Measurements from ENCODE around the gene KAZN.

The KAZN gene

DNA sequence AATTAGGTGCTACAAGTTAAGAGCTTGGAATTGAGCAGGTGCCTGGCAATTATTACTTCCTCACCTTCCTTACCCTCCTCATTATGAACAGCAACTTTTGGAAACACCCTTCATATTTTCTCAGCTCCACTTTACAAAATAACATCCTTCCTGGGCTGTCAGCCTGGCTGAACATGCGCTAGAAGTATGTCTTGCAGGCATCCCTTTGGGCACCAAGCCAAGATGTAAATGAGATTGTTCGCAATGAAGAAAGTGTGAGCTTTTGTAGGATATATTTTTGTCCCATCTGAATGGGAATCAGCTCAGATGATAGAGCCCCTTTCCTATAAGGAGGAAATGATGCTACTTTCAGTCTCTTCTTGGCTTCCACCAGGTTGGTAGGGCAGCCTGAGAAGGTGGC is 245.9 kb downstream of the KAZN start:
- no peak for DNase-seq (ENCODE audit: low read depth in 2 of 2, low spot score in 1 of 2)

DNA sequence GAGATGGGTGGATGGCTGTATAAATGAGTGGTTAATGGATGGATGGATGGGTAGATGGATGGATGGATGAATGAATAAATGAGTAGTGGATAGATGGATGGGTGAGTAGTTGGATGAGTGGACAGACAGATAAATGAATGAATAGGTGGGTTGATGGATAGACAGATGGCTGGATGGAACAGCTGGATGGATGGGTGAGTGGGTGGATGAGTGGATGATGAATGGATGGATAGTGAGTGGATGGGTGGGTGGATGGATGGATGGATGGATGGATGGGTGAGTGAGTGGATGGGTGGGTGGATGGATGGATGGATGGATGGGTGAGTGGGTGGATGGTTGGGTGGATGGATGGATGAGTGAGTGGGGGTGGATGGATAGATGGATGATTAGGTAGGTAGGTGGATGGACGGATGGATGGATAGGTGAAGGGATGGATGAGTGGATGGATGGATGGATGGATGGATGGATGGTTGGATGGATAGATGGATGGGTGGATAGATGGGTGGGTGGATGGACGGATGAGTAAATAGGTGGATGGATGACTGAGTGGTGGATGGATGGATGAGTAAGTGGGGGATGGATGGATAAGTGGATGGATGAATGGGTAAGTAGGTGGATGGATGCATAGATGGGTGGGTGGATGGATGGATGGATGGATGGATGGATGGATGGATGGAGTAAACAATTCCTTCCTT is 246.6 kb downstream of the KAZN start:
- no peak for DNase-seq (ENCODE audit: low read depth in 2 of 2, low spot score in 1 of 2)

DNA sequence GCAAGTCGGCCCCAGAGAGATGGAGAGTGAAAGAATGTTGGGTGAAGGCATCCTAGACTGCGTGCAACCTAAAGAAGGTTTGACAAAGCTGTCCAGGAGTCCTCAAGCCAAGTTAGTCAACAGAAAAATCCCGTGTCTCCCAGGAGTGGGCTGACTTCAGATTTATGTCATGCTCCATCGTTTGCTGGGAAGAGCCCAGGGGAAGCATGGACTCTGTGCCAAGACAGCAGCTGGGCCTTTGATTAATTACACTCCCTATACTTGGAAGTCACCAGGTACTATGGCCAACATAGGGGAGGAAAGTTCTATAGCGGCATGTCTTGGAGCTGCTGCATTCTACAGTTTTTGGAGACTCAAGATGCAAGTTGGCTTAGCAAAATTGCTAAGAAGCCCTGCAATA is 247.4 kb downstream of the KAZN start:
- DNase-seq (ENCODE audit: low read depth in 2 of 2, low spot score in 1 of 2): no peak

DNA sequence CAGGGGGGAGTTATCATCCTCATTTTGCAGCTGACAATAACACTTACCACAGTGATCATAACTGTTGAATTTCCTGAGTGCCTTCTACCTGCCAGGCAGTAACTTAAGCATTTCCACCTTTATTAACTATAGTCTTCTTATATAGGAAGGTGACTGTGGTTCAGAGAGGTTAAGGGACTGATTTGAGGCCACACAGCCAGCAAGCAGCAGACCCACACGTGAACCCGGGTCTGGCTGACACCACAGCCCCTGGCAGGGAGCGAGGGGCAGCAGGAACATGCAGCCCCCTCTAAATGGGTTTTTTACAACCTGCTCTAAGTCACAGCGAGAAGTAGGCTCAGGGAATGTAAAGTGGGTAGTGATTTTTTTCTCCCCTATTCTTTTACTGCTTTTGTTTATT is 248.2 kb downstream of the KAZN start:
- DNase-seq (ENCODE audit: low read depth in 2 of 2, low spot score in 1 of 2): no peak

DNA sequence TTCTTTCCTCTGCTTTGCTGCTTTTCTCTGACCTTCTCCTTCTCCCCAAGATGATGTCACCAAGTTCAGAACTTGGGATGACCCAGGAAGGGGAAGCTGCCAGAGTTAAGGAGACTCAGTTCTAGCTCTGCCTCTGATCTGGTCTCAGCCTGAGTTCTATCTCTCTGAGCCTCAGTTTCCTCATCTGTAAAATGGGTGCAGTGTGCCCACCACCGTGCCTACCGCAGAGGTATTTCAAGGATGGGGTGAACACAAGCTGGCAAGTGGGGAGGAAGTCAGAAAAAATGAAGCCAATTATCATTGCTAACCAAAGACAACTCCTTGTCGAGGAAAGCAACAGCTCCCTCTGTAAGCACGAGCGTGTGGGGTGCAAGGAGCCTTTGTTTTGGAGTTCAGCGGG is 249.7 kb downstream of the KAZN start:
- DNase-seq (ENCODE audit: low read depth in 2 of 2, low spot score in 1 of 2): no peak

DNA sequence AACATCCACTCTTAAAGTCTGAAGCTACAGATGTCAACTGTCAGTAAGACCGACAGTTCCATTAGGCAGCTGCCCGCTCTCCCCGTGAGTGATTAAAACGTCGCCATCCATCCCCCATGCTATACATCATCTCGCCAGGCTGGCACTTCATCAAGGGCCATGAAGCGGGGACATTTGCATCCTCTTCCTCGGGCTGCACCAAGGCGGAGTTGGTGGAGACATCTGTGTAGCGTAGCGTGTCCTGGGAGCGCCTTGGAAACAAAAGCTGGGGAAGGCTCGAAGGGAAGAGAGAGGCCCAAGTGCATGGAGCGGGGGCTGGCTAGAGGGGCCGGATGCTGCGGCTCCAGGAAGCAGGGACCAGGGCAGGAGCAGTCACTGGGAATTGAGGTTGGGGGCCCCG is 250.1 kb downstream of the KAZN start:
- DNase-seq (ENCODE audit: low read depth in 2 of 2, low spot score in 1 of 2): no peak

DNA sequence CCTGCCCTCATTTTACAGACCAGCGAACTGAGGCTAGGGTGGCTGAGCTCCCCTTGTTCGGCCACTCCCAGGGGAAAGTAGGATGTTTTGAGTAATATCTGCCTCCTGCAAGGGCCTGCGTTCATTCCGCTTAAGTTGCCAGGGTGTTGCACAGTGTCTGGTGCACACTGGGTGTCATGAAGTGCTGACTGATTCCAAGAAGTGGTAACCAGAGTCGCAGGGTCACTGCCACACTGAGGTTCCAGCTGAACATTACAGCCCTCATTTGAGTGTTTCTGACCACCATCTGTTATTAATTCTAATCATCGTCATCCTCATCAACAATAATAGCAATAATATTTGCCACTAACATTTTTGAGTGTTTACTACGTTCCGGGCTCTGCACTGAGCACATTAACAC is 250.6 kb downstream of the KAZN start:
- no peak for DNase-seq (ENCODE audit: low read depth in 2 of 2, low spot score in 1 of 2)

DNA sequence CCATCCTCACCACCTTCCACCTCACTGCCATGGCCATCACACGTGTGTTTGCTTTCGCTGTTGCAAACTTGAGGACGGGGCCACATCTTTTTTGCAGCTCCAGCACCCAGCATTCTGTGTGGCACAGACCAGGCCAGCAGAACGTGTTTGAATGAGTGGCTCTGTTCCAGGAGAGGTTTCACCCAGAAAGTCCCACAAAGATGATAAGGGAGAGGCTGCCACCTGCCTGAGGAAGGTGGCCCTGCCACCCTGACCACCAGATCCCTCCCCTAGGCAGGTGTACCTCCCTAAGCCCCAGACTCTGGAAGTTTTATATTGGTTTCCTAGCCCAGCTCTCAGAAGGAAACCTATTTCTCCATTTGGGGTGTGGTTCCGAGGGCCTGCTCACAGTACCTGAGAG is 252.1 kb downstream of the KAZN start:
- DNase-seq (ENCODE audit: low read depth in 2 of 2, low spot score in 1 of 2): no peak

DNA sequence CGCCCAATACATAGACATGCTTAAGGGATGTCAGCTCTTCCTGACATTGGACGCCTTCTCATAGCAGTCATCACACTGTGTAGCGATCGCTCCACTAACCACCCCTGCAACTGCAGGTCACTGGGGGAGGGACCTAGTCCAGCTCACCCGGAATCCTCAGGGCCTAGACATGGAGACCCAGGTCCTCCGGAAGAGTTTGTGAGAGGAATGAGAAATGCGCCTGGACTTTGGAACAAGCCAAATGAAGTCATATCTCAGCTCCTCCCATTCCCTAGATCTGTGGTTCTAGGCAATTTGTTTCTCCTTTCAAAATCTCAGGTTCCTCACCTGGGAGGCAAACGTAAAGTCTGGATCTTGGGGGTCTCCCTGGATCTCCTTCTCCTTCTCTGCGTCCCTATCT is 253.3 kb downstream of the KAZN start:
- DNase-seq (ENCODE audit: low read depth in 2 of 2, low spot score in 1 of 2): no peak

DNA sequence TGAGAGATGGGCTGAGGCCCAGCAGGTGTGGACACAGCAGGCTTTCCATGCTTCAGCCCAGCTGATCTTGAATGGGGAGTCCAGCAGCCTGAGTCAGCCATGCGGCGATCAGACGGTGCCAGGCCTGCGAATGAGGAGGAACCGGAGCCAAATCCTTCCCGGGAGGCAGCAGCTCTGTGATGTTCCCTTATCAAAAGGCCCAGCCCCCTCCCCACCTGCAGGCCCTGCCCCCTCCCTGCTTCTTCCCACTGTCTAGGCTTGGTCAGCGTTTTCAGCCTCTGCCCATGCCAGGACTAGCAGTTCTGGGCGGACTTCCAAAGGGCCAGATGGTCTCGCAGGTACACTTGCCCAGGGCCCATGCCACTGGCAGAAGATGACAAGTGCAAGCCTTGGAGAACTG is 253.8 kb downstream of the KAZN start:
- no peak for DNase-seq (ENCODE audit: low read depth in 2 of 2, low spot score in 1 of 2)

DNA sequence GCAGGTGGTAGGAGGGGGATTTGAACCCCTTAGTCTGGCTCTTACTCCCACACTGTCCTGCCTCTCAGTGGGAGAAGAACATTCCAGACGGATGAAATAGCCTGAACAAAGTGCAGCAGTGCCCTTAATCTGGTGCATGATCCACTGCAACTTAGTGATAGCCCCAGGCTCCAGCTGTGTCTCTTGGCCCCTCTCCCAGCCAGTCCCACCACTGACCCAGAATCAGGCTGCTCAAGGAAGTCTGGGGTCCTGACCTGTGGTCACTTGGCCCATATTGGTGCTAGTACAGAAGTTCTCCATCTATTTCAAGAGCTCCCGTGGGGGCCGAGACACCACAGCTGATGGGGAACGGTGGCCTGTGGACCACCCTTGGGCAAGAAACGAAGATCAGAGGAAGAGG is 255.0 kb downstream of the KAZN start:
- no peak for DNase-seq (ENCODE audit: low read depth in 2 of 2, low spot score in 1 of 2)

DNA sequence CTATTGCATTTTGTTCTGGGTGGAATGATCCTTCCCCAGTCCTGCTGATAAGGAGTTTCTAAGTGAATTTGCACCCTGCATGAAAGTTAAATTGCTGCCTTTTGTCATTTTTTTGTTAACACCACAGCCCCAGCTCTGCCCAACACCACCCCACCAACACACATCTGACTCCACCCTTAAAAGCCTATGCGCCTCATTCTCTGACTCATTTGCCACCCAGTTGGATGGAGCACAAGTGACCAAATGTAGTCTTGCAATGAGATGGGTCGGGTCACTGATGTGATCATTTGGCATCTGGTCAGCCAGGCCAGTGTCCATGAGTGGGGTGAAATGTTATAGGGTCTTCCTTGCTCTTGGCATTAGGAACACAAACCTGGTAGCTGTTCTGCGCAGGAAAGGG is 256.8 kb downstream of the KAZN start:
- DNase-seq (ENCODE audit: low read depth in 2 of 2, low spot score in 1 of 2): no peak

DNA sequence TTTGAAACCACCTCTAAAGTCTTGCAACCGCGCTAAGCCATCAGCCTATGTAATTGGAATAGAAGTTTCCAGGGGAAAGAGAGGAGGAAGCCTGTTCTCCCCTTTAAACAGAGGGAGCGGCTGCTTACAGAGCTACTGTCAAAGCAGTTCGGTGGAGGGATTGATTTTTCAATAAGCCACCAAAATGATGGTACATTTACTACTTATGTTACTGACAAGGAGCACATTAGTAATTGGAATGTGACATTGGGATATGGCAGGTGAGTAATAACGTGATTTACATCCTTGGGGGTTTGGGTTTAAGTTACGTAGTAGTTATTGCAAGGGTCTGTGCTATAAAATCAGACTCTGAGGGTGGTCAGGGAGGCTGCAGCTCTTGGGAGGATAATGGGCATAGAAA is 257.3 kb downstream of the KAZN start:
- DNase-seq (ENCODE audit: low read depth in 2 of 2, low spot score in 1 of 2): no peak

DNA sequence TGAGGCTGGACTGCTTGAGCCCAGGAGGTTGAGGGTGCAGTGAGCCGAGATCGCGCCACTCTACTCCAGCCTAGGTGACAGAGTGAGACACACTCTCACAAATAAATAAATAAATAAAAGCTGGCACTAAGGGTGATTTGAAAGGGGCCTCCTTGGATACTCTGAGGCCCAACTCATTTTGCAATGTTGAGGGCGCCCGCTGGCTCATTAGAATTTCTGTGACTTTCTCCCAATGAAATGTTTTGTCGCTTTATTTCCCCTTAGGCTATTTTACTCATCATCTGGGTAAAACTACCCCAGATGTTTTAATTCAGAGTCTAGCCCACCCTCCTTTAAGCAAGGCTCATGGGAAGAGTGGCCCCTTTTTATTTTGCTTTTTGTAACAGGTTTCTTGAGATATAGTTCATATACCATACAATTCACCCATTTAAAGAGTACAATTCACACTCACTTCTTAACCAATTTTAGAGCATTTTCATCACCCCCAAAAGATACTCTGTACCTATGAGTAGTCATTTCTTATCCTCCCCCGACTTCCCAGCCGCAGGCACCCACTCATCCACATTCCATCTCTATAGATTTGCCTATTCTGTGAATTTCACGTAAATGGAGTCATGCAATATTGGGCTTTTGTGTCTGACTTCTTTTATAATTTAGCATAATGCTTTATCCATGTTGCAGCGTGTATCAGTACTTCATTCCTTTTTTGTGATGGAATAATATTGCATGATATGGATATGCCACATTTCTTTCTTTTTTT is 259.1 kb downstream of the KAZN start:
- no peak for DNase-seq (ENCODE audit: low read depth in 2 of 2, low spot score in 1 of 2)

DNA sequence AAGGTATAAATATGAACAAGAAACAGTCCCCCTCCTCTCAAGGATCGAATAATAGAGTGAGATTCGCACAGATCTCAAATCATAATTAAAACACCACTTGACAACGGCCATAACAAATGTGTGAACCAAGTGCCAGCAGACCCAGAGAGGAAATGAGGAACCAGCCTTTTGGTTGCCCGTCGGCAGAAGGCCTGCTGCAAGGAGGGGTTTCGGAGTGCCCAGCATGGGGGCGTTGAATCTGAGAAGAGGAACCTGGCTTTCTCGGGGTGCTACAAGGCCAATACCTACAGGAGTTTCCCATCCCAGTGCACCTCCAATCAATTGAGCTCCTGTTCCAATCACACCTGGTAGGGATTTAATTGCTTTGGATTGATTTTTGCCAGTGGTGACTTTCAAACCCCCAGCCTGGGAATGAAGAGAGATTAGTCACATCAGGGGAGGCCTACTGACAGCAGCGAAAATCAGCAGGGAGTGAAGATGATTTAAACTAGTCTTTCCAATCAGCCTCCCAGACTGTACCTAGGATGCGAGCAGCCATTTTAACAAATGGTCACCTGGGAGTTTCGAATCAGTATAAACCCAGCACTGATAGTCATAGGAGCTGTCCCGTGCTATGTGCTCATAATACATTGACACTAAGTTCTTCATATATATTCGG is 263.8 kb downstream of the KAZN start:
- DNase-seq (ENCODE audit: low read depth in 2 of 2, low spot score in 1 of 2): no peak

DNA sequence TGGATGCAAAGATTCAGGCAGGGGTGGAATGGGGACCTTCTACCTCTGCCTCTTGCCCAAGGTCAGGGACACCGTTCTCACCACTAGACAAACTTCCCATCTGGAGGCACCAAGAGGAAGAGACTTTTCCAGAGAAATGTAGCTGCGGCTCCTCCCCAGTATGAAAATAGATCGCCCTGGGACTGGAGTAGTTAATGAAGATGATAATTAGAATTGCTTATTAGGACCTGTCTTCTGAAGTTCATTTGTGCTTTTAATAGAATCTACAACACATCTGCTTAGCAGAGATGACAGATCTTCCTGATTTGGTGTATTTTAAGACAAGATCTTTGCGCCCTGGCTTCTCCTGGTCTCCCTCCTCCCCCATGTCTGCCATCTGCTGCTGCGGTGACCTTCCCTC is 266.6 kb downstream of the KAZN start:
- DNase-seq (ENCODE audit: low read depth in 2 of 2, low spot score in 1 of 2): no peak

DNA sequence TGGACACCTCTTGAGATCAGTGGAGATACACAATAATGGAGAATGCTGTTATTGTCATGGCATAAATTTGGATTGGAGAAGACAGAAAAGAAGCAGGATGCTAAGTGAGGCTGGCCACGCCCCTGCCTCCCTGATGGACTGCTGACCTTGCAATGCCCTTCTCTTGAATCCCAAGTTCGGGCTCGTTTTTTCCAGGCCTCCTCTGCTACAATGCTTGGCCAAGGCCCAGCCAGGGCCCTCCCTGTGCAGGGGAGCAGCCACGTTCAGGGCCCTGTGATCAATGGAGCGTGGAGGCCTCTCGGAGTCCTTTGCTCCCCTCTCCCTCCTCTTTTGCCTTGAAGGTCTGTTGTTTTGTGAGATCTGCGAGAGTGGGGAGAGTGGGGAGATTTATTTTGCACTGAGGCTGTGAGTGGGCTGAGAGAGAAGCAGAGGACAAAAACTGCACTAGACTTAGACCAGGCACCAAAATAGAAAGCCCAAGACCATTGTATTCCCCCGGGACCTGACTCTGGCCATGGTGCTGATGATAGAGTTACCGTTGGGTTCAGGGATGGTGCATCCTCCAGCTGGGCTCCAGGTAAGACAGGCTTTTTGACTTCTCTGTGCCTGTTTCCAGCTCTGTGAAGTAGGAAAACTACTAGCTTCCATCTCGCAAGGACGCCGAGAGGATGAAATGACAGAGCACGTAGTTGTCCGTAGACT is 268.6 kb downstream of the KAZN start:
- no peak for DNase-seq (ENCODE audit: low read depth in 2 of 2, low spot score in 1 of 2)

DNA sequence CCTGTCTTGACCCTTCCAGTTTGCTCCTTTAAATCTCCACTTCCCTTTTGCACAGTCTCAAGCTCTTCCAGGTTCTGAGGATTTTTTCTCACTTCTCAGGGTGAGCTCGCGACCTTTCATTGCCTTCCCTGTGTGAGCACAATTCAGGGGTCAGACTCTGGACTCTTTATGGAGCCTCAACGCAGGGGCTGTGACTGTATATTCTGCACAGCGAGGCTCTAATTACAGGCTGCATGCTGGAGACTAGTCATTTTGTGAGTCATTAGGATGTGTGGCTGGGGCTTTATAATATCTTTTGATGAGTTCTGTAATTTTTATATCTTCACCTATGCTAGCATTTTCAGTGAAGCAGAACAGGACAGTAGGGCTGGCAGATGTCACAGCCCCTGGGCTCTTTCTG is 270.7 kb downstream of the KAZN start:
- no peak for DNase-seq (ENCODE audit: low read depth in 2 of 2, low spot score in 1 of 2)

DNA sequence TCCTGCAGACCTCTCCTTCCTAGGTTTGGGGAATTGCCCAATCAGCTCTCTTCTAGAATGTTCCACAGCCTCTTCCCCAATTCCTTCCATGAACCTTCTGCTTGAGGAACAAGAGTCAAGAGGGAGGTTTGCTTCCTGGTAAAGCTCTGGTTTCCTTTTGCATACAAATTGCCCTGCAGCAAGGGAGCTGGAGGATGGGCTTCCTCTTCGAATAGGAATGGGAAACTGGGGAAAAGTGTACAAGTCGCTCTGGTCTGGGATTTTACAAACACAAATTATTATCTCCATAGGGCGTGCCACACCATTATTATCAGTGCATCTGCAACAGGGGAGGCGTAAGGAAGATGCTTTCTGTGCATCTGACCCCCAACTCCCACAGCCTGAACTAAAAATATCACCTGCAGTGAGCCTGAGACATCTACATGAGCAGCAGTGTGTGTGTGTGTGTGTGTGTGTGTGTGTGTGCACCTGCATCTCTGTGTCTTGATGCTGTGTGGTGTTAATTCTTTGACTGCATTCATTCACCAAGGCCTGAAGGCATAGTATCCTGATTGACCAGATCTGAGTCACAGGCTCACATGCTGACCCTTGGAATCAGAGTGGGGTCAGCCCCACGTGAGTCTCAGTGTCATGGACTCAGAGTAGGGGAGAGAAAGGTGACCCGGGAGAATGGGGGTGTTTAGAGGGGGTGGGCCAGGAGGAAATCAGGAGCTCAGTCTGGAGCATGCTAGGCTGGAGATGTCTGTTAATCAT is 272.9 kb downstream of the KAZN start:
- no peak for DNase-seq (ENCODE audit: low read depth in 2 of 2, low spot score in 1 of 2)

DNA sequence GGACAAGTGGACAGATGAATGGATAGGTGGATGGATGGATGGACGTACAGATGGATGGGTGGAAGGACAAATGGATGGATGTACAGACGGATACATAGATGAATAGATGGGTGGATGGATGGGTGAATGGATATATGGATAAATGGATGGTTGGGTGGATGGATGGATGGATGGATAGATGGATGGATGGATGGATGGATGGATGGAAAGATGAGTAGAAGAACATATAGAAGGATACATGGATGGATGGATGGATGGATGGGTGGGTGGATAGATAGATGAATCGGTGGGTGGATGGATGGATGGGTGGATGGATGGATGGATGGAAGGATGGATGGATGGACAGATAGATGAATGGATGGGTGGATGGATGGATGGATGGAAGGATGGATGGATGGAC is 274.3 kb downstream of the KAZN start:
- no peak for DNase-seq (ENCODE audit: low read depth in 2 of 2, low spot score in 1 of 2)

DNA sequence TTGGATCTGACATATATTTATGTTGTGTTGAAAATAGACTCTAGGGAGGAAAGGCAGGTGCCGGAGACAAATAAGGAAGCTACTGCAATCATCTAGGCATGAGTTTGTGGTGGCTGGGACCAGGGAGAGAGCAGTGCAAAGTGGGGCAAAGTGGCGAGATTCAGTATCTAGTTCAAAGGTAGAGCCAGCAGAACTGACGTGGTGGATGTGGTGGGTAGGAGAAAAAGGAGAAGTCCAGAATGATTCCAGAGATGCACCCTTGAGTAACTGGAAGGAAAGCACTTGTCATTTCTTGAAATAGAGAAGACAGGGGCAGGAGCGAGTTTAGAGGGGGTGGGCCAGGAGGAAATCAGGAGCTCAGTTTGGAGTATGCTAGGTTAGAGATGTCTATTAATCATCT is 275.2 kb downstream of the KAZN start:
- no peak for DNase-seq (ENCODE audit: low read depth in 2 of 2, low spot score in 1 of 2)

Measured in stimulated activated CD8-positive, alpha-beta memory T cell treated with anti-CD3 and anti-CD28 coated beads, Interleukin-4, amount 100 ng/mL, for 4 hours (primary cell).